BLaER1 treated with 17β-estradiol and CSF1 and Interleukin-3, amounts not matched to agents 10 nM and 100 nM (cell line): ENCODE data around the gene RAF1.
"Not testable (repeated sequence)": the region's sequence is repeated elsewhere in the genome, so short reads cannot be mapped to it uniquely, and the experiment has no call there.

Experiments used
- H3K27ac ChIP-seq, 11 experiments: shearing (Covaris generic); formaldehyde crosslinking; 2 replicates each; pipeline ENCODE4 v1.8.1; 2022
- H3K27me3 ChIP-seq, 11 experiments: shearing (Covaris generic); formaldehyde crosslinking; 2 replicates each; pipeline ENCODE4 v1.8.1; 2022
- H3K36me3 ChIP-seq, 11 experiments: shearing (Covaris generic); formaldehyde crosslinking; 2 replicates each; pipeline ENCODE4 v1.8.1; 2022
- H3K4me1 ChIP-seq, 10 experiments: shearing (Covaris generic); formaldehyde crosslinking; 2 replicates each; pipeline ENCODE4 v1.8.1; 2022
- H3K4me2 ChIP-seq, 11 experiments: shearing (Covaris generic); formaldehyde crosslinking; 2 replicates each; pipeline ENCODE4 v1.8.1; 2022
- H3K4me3 ChIP-seq, 10 experiments: shearing (Covaris generic); formaldehyde crosslinking; 2 replicates each; pipeline ENCODE4 v1.8.1; 2022
- H3K9ac ChIP-seq, 11 experiments: shearing (Covaris generic); formaldehyde crosslinking; 2 replicates each; pipeline ENCODE4 v1.8.1; 2022
- H3K9me3 ChIP-seq, 11 experiments: shearing (Covaris generic); formaldehyde crosslinking; replicated peaks in 1 of 11; 2 replicates each; pipeline ENCODE4 v1.8.1; 2022
- H4K20me1 ChIP-seq, 11 experiments: shearing (Covaris generic); formaldehyde crosslinking; 2 replicates each; pipeline ENCODE4 v1.8.1; 2022
- Cebpa-rat ChIP-seq, 11 experiments: shearing (Covaris generic); IDR thresholded peaks; 2 replicates each; pipeline ENCODE4 v1.8.1; 2022

The RAF1 gene

DNA sequence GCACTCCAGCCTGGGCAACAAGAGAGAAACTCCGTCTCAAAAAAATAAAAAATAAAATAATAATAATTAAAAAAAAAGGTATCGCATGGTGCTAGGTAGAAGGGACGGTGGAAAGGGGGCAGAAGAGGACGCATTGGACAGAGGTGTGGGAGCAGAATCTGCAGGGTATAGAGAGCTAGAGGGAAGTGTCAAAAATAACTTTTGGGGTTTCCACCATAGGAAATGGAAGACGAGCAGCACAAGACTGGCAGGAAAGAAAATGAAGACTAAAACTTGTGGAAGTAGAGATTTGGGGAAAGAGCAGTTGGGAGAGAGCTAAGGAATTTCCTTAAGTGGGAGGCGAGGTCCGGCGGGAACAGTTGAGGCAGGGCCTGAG is 107.6 kb downstream of the RAF1 start:
- peak overlapping the region; percentile 72 to 94 (median 83) for H3K4me3 ChIP-seq
- H3K4me2 ChIP-seq, result peak overlapping the region; percentile 79 to 98 (median 89)
- no peaks in the 10 kb centered on the region for H3K9me3 ChIP-seq
- no peaks in the 10 kb centered on the region for H3K36me3 ChIP-seq
- H3K27ac ChIP-seq, result peak overlapping the region; percentile 59 to 94 (median 89)
- H3K27me3 ChIP-seq, result peaks cover 0 to 21% (median 11%) of the 10 kb centered on the region in 11 experiments; a peak in 18 of 22 replicates
- TF ChIP-seq Cebpa-rat (IDR thresholded peaks at IDR 0.05), result no peak
- H3K4me1 ChIP-seq, result peaks cover 39 to 50% (median 44%) of the 10 kb centered on the region in 10 experiments
- H4K20me1 ChIP-seq, result peaks cover 29 to 43% (median 36%) of the 10 kb centered on the region in 11 experiments; a peak in 20 of 22 replicates
- H3K9ac ChIP-seq, result peak overlapping the region; percentile 87 to 97 (median 91)

DNA sequence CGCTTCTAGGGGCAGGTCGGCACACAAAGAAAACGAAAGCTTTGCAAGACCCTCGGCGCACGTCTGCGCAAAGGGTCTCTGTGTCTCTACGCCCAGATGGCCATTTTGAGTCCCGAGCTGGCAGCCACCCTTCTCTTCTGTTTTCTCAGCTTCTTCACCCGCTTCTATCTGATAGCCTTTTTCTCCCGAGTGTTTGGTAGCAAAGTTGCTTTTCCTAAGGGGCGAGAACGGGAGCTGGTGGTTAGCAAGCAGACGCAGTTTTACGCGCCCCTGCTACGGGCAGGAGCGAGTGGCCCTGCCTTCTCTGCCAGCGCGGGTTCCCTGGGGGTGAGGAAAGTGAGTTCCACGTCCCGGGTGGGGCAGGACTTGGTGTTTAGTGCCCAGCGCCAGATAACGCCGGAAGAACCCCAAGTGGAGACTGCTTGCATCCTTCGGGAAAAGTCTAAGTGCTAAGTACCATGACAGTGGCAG is 110.0 kb downstream of the RAF1 start:
- H3K27ac ChIP-seq, result peak overlapping the region; percentile 54 to 78 (median 70); a peak in 20 of 22 replicates
- H3K4me2 ChIP-seq, result peak overlapping the region; percentile 43 to 81 (median 72)
- peaks cover 0 to 21% (median 11%) of the 10 kb centered on the region in 11 experiments; a peak in 18 of 22 replicates for H3K27me3 ChIP-seq
- no peaks in the 10 kb centered on the region for H3K36me3 ChIP-seq
- peaks cover 5 to 20% (median 13%) of the 10 kb centered on the region in 11 experiments; a peak in 19 of 22 replicates for H4K20me1 ChIP-seq
- no peaks in the 10 kb centered on the region for H3K9me3 ChIP-seq
- no peak for TF ChIP-seq Cebpa-rat (IDR thresholded peaks at IDR 0.05)
- H3K4me1 ChIP-seq, result peaks cover 16 to 28% (median 21%) of the 10 kb centered on the region in 10 experiments
- peak overlapping the region; percentile 47 to 70 (median 60) for H3K4me3 ChIP-seq
- peak overlapping the region; percentile 67 to 81 (median 77) for H3K9ac ChIP-seq

DNA sequence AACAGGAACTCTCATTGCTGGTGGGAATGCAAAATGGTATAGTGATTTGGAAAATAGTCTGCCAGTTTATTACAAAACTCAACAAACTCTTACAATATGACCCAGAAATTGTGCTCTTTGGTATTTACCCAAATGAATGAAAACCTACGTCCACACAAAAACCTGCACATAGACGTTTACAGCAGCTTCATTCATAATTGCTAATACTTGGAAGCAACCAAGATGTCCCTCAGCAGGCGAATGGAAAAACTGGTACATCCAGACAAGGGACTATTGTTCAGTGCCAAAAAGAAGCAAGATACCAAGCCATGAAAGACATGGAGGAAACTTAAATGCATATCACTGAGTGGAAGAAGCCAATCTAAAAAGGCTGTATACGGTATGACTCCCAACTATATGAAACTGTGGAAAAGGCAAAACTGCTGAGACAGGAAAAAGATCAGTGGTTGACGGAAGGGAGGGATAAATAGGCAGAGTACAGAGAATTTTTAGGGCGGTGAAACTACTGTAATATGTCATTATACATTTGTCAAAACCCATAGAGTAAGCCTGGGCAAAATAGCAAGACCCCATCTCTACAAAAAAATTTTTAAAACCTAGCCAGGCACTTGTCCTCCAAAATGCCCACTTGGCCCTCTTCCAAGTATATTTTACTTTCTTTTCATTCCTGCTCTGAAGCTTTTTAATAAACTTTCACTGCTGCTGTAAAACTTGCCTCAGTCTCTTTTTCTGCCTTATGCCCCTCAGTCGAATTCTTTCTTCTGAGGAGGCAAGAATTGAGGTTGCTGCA is 113.8 kb downstream of the RAF1 start:
- no peaks in the 10 kb centered on the region for H3K9me3 ChIP-seq
- no peak overlapping the region for H3K4me3 ChIP-seq
- H3K9ac ChIP-seq, result no peak overlapping the region
- H3K4me2 ChIP-seq, result no peak overlapping the region
- no peaks in the 10 kb centered on the region for H4K20me1 ChIP-seq
- peaks cover 0 to 17% (median 11%) of the 10 kb centered on the region in 11 experiments; a peak in 18 of 22 replicates for H3K27me3 ChIP-seq
- no peak overlapping the region for H3K27ac ChIP-seq
- no peaks in the 10 kb centered on the region for H3K36me3 ChIP-seq
- peaks cover 0 to 5% (median 0%) of the 10 kb centered on the region in 10 experiments; a peak in 1 of 20 replicates for H3K4me1 ChIP-seq
- no peak for TF ChIP-seq Cebpa-rat (IDR thresholded peaks at IDR 0.05)

DNA sequence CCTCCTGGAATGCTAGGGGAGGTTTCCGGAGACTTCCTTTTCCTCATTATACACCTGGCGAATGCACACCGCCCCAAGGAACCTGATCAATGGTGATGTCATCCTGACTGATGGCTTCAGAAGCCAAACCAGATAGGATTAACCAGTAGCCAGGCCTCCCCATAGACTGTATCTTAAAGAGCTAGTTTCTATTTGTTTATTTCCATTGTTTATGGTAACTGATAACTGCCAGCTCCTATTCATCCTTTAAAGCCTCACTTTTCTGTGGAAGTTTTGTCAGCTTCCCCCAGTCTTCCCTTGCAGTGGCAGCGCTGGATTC is 118.5 kb downstream of the RAF1 start, which contains the start of gene MKRN2OS:
TSS of gene MKRN2OS (minus strand) at position 27 of the 319 bp plus-strand sequence. CDS start 35 bp downstream, outside the sequence.
- TF ChIP-seq Cebpa-rat (IDR thresholded peaks at IDR 0.05), result no peak
- H3K36me3 ChIP-seq, result peaks cover 6 to 27% (median 17%) of the 10 kb centered on the region in 11 experiments; a peak in 17 of 22 replicates
- H3K4me2 ChIP-seq, result no peak within 1 kb of the TSS
- no peaks in the 10 kb centered on the region for H3K27me3 ChIP-seq
- H3K4me1 ChIP-seq, result peaks cover 0 to 6% (median 0%) of the 10 kb centered on the region in 10 experiments; a peak in 3 of 20 replicates
- no peak within 1 kb of the TSS for H3K4me3 ChIP-seq
- H4K20me1 ChIP-seq, result no peaks in the 10 kb centered on the region
- no peaks in the 10 kb centered on the region for H3K9me3 ChIP-seq
- H3K27ac ChIP-seq, result no peak within 1 kb of the TSS
- no peak within 1 kb of the TSS for H3K9ac ChIP-seq

DNA sequence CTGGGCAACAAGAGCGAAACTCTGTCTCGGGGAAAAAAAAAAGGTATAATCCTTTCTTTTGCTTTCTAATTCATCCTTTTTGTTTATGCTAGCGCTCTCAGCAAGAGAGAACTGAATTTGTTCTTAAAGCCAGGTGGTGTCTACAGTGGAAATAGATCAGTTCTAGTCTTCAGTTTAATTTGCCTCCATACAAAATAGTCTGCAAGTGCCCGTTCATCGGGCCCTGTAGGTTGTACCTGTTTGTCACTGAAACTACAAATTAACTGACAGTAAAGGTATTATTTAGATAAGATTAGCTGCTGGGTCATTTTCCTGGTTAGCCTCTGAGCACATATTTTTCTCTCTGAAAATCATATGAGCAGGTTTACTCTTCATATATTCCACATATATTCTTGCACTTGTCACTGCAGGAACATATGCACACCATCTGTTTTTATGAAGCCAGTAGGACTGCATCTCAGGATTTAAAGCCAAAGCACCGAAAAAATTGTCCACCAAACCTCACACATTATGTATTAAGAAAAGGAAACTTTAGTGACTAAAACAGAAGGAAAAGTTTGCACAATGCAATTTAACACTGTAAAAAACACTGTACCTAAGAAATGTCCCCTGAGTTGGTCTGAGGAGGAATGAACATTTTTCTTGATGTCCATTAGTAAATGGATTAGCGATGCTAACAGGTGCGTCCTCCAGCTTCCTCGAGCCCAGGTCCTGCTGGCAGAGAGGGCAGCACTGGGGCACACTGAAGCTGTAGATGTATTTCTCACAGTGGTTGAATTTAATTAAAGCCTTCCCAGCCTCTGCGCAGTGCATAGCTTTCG is 119.1 kb downstream of the RAF1 start:
- no peak overlapping the region for H3K9ac ChIP-seq
- no peaks in the 10 kb centered on the region for H3K27me3 ChIP-seq
- no peaks in the 10 kb centered on the region for H4K20me1 ChIP-seq
- H3K36me3 ChIP-seq, result peaks cover 11 to 33% (median 22%) of the 10 kb centered on the region in 11 experiments; a peak in 20 of 22 replicates
- no peak overlapping the region for H3K4me2 ChIP-seq
- TF ChIP-seq Cebpa-rat (IDR thresholded peaks at IDR 0.05), result no peak
- H3K4me1 ChIP-seq, result peaks cover 0 to 6% (median 0%) of the 10 kb centered on the region in 10 experiments; a peak in 3 of 20 replicates
- H3K9me3 ChIP-seq, result no peaks in the 10 kb centered on the region
- H3K27ac ChIP-seq, result no peak overlapping the region
- no peak overlapping the region for H3K4me3 ChIP-seq

DNA sequence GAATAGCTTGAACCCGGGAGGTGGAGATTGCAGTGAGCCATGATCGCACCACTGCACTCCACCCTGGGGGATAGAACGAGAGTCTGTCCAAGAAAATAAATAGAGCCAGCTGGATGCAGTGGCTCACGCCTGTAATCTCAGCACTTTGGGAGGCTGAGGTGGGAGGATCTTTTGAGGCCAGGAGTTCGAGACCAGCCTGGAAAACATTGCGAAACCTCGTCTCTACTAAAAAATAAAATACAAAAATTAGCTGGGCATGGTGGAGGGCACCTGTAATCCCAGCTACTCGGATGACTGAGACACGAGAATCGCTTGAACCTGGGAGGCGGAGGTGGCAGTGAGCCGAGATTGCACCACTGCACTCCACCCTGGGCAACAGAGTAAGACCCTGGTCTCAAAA is 120.4 kb downstream of the RAF1 start:
- not testable (repeated sequence) for H3K4me2 ChIP-seq, H3K4me1 ChIP-seq, H4K20me1 ChIP-seq, H3K9me3 ChIP-seq, H3K27ac ChIP-seq, H3K9ac ChIP-seq, H3K4me3 ChIP-seq, H3K27me3 ChIP-seq
- peak in 5 of 11 experiments; percentile 30 to 75 (median 42); a peak in 6 of 22 replicates for TF ChIP-seq Cebpa-rat (IDR thresholded peaks at IDR 0.05)
- H3K36me3 ChIP-seq, result peaks cover 14 to 47% (median 33%) of the 10 kb centered on the region in 11 experiments; a peak in 20 of 22 replicates

DNA sequence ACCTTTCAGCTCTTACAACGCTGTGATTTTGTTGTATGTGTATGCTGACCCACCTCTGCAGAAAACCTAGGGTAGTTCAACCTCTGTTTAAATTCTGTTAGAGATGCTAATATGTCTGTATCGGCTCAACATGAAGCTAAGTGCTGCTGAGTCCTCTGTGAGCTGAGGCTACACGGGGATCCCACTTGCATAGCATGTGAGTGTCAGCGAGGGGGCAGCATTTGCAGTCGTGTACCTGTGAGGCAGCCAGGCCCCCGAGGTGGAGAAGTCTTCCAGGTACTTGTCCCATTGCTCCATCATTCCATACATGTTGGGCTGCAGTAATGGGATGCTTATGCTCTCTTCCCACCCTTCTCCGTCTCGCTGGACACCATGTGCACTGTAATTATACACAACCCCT is 122.3 kb downstream of the RAF1 start:
- peaks cover 0 to 5% (median 0%) of the 10 kb centered on the region in 11 experiments; a peak in 2 of 22 replicates for H4K20me1 ChIP-seq
- no peaks in the 10 kb centered on the region for H3K27me3 ChIP-seq
- H3K27ac ChIP-seq, result no peak overlapping the region
- H3K4me3 ChIP-seq, result no peak overlapping the region
- peaks cover 14 to 51% (median 33%) of the 10 kb centered on the region in 11 experiments; a peak in 20 of 22 replicates for H3K36me3 ChIP-seq
- no peak for TF ChIP-seq Cebpa-rat (IDR thresholded peaks at IDR 0.05)
- H3K9me3 ChIP-seq, result no peaks in the 10 kb centered on the region
- H3K4me1 ChIP-seq, result peaks cover 0 to 6% (median 0%) of the 10 kb centered on the region in 10 experiments; a peak in 3 of 20 replicates
- H3K9ac ChIP-seq, result no peak overlapping the region
- H3K4me2 ChIP-seq, result no peak overlapping the region

DNA sequence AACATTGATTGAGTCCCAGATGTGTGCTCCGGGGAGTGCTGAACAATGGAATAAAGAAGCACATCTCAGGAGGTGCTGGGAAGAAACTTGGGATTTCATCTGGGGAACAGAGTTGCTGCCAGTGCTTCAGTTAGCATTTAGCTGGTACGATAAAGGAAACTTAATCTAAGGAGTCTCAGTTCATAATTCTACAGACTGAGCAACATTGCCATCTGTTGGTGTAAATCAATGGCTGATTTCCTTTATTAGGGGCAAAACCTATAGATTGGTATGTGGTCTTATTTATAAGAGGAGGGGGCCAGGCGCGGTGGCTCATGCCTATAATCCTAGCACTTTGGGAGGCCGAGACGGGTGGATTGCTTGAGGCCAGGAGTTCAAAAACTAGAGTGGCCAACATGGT is 127.5 kb downstream of the RAF1 start:
- H3K9me3 ChIP-seq, result no peaks in the 10 kb centered on the region
- peaks cover 28 to 69% (median 53%) of the 10 kb centered on the region in 11 experiments for H3K36me3 ChIP-seq
- H4K20me1 ChIP-seq, result peaks cover 0 to 6% (median 0%) of the 10 kb centered on the region in 11 experiments; a peak in 2 of 22 replicates
- H3K4me2 ChIP-seq, result no peak overlapping the region
- no peak for TF ChIP-seq Cebpa-rat (IDR thresholded peaks at IDR 0.05)
- H3K27ac ChIP-seq, result no peak overlapping the region
- H3K4me1 ChIP-seq, result no peaks in the 10 kb centered on the region
- H3K27me3 ChIP-seq, result no peaks in the 10 kb centered on the region
- no peak overlapping the region for H3K4me3 ChIP-seq
- H3K9ac ChIP-seq, result no peak overlapping the region
